ENCODE data around the gene SCN1A.

DNA sequence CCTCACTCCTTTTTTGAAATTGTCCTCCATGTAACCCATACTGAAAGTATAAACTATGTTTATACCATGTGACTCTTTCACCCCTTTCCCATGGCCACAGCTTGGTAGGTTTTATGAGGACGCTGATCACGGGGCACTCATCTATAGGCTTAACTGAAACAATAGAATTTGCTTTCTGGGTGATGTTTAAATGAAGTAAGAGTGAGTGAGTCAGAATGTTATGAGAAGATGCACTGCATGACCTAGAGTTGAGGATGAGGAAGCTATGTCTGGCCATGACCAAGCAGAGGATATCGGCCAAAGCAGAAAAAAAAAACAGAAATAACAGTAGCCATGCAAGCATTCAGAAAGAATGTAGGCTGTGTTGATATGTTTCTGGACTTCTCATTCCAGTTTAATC lies 34.9 kb downstream of the SCN1A start:
- TF ChIP-seq, protein P1, sequence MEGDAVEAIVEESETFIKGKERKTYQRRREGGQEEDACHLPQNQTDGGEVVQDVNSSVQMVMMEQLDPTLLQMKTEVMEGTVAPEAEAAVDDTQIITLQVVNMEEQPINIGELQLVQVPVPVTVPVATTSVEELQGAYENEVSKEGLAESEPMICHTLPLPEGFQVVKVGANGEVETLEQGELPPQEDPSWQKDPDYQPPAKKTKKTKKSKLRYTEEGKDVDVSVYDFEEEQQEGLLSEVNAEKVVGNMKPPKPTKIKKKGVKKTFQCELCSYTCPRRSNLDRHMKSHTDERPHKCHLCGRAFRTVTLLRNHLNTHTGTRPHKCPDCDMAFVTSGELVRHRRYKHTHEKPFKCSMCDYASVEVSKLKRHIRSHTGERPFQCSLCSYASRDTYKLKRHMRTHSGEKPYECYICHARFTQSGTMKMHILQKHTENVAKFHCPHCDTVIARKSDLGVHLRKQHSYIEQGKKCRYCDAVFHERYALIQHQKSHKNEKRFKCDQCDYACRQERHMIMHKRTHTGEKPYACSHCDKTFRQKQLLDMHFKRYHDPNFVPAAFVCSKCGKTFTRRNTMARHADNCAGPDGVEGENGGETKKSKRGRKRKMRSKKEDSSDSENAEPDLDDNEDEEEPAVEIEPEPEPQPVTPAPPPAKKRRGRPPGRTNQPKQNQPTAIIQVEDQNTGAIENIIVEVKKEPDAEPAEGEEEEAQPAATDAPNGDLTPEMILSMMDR (IDR thresholded peaks at IDR 0.05) = no peak
- TF ChIP-seq JUN (CRISPR knock-in tag; IDR thresholded peaks at IDR 0.05) = no peak
- TF ChIP-seq JAZF1 (CRISPR knock-in tag; IDR thresholded peaks at IDR 0.05) = no peak
- TF ChIP-seq, protein P2, sequence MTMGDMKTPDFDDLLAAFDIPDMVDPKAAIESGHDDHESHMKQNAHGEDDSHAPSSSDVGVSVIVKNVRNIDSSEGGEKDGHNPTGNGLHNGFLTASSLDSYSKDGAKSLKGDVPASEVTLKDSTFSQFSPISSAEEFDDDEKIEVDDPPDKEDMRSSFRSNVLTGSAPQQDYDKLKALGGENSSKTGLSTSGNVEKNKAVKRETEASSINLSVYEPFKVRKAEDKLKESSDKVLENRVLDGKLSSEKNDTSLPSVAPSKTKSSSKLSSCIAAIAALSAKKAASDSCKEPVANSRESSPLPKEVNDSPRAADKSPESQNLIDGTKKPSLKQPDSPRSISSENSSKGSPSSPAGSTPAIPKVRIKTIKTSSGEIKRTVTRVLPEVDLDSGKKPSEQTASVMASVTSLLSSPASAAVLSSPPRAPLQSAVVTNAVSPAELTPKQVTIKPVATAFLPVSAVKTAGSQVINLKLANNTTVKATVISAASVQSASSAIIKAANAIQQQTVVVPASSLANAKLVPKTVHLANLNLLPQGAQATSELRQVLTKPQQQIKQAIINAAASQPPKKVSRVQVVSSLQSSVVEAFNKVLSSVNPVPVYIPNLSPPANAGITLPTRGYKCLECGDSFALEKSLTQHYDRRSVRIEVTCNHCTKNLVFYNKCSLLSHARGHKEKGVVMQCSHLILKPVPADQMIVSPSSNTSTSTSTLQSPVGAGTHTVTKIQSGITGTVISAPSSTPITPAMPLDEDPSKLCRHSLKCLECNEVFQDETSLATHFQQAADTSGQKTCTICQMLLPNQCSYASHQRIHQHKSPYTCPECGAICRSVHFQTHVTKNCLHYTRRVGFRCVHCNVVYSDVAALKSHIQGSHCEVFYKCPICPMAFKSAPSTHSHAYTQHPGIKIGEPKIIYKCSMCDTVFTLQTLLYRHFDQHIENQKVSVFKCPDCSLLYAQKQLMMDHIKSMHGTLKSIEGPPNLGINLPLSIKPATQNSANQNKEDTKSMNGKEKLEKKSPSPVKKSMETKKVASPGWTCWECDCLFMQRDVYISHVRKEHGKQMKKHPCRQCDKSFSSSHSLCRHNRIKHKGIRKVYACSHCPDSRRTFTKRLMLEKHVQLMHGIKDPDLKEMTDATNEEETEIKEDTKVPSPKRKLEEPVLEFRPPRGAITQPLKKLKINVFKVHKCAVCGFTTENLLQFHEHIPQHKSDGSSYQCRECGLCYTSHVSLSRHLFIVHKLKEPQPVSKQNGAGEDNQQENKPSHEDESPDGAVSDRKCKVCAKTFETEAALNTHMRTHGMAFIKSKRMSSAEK (CRISPR knock-in tag; IDR thresholded peaks at IDR 0.05; ENCODE audit: borderline replicate concordance) = no peak
- TF ChIP-seq SP1 (CRISPR knock-in tag; conservative IDR thresholded peaks at IDR 0.05) = no peak
- TF ChIP-seq, protein P3, sequence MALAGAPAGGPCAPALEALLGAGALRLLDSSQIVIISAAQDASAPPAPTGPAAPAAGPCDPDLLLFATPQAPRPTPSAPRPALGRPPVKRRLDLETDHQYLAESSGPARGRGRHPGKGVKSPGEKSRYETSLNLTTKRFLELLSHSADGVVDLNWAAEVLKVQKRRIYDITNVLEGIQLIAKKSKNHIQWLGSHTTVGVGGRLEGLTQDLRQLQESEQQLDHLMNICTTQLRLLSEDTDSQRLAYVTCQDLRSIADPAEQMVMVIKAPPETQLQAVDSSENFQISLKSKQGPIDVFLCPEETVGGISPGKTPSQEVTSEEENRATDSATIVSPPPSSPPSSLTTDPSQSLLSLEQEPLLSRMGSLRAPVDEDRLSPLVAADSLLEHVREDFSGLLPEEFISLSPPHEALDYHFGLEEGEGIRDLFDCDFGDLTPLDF (CRISPR knock-in tag; IDR thresholded peaks at IDR 0.05) = no peak
- no peak for TF ChIP-seq TEAD4 (CRISPR knock-in tag; IDR thresholded peaks at IDR 0.05)
- TF ChIP-seq CREM (CRISPR knock-in tag; IDR thresholded peaks at IDR 0.05) = no peak
- TF ChIP-seq FOXK1 (CRISPR knock-in tag; IDR thresholded peaks at IDR 0.05) = no peak
- TF ChIP-seq ZBTB21 (CRISPR knock-in tag; IDR thresholded peaks at IDR 0.05; ENCODE audit: borderline replicate concordance) = no peak
- TF ChIP-seq, protein P4, sequence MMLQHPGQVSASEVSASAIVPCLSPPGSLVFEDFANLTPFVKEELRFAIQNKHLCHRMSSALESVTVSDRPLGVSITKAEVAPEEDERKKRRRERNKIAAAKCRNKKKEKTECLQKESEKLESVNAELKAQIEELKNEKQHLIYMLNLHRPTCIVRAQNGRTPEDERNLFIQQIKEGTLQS (CRISPR knock-in tag; conservative IDR thresholded peaks at IDR 0.05) = no peak
- TF ChIP-seq PRRX2 (CRISPR knock-in tag; IDR thresholded peaks at IDR 0.05) = no peak

Measured in WTC11 (cell line).